H4 (cell line): ENCODE measurements around the gene DPP3. TPM values are rescaled to one million over a fixed set of nuclear protein-coding genes. Genes with fewer than 3 reads are reported as not detected.
"Not testable (repeated sequence)": the region's sequence is repeated elsewhere in the genome, so short reads cannot be mapped to it uniquely, and the experiment has no call there.

Source experiments
- DNase-seq: peaks from one replicate; pipeline ENCODE4 v3.0.0-alpha.2; 2015; ENCODE audit warnings: low spot score
- total RNA-seq: library from RNA; depleted of rRNA; stranded (reverse); fragments of >200 nt; shearing (Covaris generic); gene quantifications from 2 replicates; pipeline ENCODE4 v1.2.3, GENCODE V29; 2014

Gene DPP3
- total RNA-seq, 1 experiment from 2014 or later, result 61.4 TPM

DNA sequence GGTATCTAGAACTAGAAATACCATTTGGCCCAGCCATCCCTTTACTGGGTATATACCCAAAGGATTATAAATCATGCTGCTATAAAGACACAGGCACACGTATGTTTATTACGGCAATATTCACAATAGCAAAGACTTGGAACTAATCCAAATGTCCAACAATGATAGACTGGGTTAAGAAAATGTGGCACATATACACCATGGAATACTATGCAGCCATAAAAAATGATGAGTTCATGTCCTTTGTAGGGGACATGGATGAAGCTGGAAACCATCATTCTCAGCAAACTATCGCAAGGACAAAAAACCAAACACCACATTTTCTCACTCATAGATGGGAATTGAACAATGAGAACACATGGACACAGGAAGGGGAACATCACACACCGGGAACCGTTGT, 16.1 kb upstream of the DPP3 start:
- DNase-seq, result not testable (repeated sequence)

DNA sequence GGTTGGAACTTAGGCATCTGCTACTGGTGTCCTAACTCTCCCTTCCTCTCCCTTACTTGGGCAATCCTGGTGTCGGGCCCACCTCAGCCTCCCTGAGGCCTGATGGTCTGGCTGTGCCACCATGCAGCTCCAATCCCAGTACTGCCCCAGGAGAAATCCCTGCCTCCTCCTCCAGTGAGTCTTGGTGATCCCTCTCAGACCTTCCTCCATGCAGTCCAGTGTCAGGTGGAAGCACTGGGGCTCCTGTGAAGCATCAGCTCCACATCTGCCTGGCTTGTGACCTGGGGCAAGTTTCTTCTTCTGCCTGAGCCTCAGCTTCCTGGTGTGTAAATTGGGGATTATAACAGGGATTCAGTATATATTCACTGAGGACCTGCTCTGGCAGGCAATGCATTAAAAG, 15.3 kb upstream of the DPP3 start:
- no peak for DNase-seq

DNA sequence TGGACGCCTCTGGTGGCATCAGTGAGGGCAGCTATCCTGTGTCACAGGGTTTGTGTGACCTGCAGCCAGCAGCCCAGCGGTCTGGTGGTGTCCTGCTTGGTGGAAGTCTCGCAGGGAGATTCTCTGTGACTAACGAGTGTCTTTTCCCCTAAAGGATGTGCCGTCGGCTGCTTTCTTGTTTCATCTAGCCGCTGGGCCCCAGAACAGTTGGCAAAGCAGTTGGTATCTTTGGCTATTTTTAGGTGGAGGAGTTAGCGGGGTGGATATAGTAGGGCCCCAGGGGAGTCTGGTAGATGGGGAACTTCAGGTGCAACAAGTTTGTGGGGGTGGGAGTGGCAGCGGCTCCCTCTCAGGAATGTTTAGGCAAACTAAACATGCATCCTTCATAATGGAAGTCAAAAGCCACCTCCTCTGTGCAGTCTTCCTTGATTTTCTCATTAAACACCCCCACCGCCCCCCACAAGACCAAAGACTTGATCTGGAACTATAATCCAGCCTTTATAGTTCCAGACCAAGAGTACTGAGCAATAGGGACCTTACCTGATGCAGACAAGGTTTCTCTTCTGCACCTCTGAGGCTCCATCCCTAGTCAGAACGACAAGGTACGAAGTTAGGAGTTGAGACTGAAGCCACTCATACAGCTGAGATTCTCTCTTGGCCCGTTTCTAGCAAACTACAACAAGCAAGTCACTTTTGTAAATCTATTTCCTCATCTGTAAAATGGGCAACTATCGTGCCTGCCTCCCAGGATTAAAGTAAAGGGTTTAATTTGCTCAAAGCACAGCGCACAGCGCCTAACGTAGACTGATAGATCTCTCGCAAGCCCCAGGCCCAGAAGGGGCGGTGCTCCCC, 14.6 kb upstream of the DPP3 start:
- no peak for DNase-seq

DNA sequence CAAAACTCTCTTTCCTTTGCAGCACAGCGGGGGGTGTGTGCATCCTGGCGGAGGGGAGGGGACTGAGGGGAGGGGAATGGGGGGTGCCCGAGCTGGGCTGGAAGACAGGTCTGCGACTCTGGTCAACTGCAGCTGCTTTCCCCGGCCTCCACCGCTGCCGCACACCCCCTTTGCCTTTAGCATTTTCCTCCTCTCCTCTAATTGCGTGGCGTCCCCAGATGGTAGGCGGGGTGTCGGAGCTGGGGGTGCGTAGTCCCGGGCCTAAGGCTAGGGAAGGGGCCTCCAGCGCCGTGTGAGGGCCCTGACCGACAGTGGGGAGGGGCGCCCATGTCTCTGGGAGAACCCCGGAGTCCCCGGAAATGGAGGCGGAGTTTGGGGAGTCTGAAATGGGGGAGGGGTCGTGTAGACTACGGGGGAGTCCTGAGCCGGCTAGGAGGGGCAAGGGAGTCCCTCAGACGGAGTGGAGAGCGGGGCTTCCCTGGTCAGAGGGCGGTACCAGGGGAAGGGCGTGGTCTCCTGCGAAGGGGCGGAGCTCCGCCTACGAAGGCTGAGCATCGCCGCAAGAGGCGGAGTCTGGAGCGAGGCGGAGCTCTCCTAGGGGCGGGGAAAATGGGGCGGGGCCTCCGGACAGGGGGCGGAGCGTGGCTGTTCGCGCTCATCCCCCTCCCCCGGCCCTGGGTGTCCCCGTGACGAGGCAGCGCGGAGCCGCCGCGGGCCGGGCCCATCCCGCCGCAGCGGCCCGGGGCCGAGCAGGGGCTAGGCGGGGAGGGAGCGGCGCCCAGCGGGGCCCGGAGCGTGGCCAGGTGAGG, 13.8 kb upstream of the DPP3 start, which contains the start of gene PELI3:
Gene PELI3 (plus strand): TSS at position 681 of the 809 bp plus-strand sequence. CDS start 1,224 bp downstream, outside the sequence.
- peak; percentile 69 for DNase-seq

DNA sequence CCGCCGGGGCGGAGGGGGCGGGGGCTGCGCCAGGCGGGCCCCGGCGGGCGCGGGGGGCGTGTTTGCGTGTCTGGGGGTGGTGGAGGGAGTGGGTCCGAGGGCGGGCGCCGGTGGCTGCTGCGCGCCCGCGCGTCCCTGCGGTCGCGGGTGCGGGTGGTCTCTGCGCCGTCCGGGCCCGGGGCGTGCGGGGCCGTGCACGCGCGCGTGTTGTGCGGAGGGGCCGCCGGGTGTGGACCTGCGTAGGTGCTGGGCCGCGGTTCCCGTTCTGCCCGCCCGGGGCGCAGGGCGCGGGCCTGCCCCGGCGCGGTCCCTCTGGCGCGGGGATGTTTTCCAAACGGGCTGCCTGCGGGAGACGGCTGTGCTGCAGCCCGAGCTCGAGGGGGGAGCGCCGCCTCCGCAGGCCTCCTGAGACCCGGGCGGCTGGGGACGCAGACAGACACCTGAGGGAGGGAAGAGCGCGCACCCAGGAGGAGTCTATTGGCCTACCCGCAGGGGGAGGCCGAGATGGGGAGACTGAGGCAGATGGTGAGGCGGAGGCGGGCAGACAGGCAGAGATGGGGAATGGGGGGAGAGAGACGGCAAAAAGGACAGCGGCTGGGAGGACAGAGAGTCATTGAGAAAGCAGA, 13.1 kb upstream of the DPP3 start:
- DNase-seq, result no peak

DNA sequence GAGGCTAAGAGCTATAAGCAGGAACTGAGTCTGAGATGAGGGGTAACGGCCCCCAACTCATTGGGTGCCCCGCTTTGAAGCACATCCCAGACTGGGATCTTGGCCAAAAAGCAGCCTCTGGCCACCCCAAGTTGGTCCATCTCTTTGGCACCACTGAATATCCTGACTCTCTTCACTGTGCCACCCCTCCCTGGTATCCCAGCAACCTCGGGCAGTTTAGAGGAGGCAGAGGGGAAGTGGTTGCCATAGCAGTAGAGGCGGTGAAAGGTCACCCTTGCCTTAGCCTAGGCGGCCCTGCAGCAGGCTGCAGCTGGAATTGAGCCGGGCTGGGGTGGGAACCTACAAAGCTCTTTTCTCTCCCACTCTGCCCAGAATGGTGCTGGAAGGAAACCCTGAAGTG, 12.5 kb upstream of the DPP3 start:
- no peak for DNase-seq

DNA sequence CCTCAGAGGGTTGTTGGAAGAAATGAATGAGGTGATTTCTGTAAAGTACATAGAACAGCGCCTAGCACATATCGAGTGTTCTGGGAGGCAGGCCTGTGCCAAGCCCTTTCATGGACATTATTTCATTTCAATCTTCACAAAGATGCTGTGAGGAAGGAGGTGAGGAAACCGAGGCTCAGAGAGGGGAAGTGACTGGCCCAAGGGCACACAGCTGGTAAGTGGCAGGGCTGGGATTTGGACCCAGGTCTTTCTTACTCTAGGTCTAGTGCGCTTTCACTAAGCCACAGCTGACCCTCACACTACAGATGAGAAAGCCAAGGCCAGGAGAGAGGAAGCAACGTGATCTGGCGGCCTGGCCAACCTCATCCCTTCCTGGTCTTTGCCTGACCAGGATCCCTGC, 11.5 kb upstream of the DPP3 start:
- no peak for DNase-seq

DNA sequence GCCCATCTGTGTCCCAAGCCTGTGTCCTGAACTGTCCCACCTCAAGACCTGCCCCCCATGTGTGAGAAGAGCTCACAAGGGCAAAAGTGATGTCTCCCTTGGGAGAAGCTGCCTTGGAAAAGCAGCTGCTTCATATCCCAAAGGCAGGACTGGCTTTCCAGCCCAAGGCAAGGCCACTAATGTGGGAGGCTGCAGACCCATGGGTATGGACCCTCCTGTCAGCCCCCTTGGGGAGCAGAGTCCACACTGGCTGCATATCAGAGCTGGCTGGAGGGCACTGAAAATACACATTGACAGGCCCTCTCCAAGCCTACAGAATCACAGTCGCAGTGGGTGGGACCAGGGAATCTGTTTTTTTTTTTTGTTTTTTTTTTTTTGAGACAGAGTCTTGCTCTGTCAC, 10.8 kb upstream of the DPP3 start:
- DNase-seq, result no peak

DNA sequence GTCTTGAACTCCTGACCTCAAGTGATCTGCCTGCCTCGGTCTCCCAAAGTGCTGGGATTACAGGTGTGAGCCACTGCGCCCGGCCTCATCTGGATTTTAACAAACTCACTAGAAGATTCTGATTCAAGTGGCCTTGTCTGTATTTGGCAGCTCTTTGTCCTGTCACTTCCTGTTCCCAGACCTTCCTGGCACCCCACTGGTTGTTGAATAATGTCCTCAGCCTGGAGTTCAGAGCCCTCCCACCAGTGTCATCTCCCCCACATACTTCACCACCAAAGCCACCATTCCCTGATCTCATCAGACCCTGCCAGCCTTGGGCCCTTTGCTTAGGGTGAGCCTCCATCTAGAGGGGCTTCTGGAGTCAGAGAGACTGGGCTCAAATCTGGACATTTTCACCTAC, 10.2 kb upstream of the DPP3 start:
- DNase-seq, result no peak

DNA sequence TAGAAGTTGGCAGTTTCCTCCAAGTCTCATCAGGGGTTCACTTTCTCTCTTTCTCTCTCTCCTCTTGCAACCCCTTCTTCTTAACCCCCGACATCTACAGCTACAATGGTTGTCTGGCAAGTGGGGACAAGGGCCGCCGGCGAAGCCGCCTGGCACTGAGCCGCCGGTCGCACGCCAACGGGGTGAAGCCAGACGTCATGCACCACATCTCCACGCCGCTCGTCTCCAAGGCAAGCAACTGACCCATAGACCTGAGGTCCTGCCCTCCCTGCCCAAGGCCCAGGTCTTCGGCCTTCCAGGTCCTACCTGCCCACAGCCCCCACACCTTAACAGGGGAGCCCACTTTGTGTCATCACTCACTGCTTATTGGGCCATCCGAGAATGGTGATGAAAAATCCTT, 9.1 kb upstream of the DPP3 start:
- no peak for DNase-seq

DNA sequence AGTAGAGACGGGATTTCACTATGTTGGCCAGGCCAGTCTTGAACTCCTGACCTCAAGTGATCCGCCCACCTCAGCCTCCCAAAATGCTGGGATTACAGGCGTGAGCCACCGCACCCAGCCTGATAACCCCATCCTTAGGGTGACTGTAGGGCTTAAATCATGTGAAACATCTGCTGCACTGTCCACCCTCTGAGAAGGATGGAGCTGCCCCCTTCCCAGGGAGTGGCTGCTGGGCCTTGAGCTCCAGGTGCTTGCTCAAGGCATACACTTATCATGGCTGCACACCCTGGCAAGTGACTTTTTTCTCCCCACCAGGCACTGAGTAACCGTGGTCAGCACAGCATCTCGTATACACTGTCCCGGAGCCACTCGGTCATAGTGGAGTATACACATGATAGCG, 8.2 kb upstream of the DPP3 start:
- DNase-seq, result no peak

DNA sequence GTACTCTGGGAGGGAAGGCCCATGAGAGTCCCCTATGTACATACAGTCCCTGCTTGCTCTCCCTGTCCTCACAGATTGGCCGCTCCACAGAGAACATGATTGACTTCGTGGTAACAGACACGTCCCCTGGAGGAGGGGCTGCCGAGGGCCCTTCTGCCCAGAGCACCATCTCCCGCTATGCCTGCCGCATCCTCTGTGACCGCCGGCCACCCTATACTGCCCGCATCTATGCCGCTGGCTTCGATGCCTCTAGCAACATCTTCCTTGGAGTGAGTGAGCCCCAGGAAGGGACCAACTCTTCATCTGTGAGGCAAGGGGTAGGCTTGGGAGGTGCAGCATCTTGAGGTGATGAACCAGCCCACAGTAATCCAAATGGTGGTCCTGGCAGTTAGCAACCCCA, 7.1 kb upstream of the DPP3 start:
- DNase-seq, result no peak

DNA sequence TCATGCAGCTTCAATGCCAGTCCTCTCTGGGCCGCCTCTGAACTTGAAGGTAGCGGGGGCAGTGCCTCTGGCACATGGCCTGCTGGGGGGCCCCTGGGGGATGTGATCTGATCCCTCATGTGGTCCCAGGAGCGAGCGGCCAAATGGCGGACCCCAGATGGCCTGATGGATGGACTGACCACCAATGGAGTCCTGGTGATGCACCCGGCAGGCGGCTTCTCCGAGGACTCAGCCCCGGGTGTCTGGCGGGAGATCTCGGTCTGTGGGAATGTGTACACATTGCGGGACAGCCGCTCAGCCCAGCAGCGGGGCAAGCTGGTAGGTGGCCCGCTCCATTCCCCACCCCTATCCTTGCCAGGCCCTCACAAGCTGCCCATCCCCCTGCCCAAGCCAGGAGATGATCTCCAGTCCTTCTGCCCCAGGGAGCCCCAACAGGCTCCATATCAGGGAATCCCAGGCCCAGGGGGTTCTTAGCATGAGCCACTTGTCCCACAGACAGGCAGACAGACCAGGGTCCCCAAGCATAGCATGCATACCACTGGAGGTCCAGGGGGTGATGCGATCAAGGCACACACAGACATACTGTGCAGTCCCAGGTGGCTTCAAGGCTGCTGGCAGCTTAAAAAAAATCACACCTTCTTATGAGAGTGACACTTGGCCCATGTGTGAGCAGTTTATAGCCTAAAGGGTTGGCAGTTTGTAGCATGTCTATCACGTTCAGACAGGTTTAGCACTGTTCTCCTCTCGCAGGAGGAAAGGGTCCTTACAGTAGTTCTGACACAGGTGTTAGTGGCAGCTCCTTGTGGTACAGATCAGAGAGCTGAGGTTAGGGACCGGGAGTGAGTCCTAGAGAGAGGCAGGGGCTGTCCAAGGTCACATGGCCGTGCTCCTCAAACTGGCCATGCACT, 6.4 kb upstream of the DPP3 start:
- DNase-seq, result no peak

DNA sequence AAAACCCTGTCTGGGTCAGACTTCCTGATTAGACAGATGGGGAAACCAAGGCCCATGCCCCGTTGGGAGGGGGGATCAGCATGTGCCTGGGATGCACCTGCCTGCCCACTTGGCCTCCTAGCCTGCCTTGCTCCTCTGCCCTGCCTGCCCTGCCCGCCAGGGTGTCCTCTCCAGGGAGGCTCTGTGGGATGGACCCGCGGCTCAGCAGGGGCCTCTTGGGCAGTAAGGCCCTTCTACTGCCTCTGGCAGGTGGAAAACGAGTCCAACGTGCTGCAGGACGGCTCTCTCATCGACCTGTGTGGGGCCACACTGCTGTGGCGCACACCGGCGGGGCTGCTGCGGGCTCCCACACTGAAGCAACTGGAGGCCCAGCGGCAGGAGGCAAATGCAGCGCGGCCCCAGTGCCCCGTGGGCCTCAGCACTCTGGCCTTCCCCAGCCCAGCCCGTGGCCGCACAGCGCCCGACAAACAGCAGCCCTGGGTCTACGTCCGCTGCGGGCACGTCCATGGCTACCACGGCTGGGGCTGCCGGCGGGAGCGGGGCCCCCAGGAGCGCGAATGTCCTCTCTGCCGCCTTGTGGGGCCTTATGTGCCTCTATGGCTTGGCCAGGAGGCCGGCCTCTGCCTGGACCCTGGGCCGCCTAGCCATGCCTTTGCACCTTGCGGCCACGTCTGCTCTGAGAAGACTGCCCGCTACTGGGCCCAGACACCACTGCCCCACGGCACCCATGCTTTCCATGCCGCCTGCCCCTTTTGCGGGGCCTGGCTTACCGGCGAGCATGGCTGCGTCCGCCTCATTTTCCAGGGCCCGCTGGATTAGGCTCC, 4.7 kb upstream of the DPP3 start:
- DNase-seq, result no peak

DNA sequence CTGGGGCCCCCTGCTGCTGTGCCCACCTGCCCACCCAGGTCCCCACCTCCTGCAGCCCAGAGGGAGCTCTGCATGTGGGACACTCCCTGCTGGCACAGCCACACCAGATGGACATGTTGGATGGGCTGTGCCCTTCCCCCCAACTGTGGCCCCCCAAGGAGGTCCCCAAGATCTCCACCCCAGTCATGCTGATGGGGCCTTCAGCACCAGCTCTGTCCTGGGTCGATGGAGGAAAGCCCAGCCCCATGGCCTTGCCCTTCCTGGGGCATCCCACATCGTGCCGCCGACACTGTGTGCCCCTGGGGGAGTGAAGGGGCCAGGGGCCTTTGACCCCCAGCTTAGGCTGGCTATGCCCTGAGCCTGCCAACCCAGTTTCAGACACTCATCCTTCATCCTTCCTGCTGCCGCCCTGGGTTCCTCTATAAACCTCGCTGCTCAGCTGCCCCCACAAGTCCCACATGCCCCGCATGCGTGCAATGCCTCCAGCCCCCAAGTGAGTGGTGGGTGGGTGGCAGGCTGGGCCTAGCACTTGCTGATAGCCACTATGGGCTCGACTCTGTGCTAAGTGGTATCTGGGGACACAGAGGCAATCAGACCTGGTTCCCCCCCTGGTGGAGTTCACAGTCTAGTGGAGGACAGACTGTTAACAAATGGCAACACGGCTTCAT, 3.9 kb upstream of the DPP3 start:
- no peak for DNase-seq

DNA sequence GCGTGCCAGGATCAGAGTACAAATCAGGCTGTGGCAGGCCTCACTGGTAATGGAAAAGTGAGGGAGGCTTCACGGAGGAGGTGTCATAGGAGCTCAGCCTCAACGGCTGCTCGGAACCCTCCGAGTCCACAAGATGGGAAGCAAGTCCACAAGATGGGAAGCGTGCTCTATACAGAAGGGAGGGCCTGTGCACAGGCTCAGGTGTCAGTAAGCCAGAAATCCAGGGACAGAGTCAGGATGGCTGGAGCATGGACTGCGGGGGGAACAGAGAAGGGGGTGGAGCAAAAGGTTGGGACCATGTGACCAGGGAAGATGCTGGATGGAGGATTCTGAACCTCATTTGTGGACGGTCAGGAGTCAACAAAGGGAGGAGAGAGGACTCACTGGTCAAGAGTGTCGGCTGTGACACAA, 3.4 kb upstream of the DPP3 start:
- no peak for DNase-seq

DNA sequence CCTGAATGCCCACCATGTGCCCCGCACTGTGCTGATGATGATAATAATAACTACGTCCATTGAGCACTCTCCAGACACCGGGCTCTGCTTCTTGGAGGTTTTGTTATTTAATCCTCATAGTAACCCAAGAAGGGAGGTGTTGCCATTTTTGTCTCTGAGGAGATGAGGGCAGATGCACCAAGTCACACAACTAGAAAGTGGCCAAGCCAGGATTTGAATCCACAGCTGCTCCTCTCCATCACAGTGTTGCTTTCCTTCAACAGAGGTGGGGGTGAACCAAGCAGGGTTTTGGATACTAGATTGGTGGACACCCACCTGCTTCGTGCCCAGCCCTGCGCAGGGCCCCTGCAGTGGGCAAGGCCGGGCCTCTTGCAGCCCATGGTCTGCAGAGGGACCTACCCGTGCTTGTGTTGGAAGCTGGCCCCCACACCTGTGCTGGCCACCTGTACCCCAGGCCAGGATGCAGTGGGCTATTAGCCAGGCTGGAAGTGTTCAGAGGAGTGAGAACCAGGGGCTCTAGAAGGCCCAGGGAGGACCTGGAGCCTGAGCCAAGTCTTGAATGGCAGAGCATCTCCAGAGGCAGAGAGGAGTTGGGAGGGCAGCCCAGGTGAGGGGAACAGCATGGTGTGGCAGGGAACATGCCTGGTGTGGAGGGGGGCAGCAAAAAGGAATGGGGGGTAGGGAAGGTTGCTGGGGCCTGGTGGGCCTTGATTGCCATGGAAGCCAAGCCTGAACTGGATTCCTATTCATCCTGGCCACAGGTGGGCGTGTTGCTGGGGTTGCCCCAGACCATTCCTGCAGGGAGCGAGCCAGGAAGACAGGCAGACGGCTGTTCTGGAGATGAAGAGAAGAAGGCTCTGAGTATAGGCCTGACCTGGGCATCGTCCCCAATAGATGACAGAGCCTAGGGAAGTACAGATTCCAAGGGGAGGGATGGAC, 2.7 kb upstream of the DPP3 start:
- DNase-seq, result no peak

DNA sequence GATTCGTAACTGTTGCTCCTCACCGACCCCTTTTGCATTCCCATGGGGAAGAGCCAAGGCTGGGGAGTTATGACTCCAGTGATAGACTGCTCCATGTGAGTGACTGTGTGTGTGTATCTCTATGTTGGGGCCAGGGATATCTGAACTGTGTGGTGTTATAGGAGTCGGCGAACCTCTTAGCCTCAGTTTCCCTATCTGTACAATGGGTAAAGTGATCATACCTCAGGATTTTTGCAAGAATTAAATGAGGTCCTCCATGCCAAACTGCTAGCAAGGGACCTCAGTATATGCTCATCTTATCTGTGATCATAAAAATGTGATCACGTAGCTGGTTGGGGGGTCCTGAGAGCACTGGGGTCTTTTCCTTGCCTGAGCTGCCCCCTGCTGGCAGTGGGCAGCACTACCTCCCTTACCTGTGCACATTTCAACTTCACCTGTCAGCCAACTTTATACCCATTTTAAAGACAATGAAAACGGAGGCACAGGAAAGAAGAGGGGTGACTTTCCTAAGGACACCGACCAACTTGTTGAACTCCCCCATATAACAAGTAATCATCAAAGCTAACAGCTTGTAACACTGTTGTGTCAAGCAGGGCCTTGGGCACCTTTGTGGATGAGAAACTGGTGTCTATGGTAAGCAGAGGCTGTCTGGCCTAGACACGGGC, 1.4 kb upstream of the DPP3 start:
- no peak for DNase-seq
